ENCODE measurements around the gene CASK.

Gene CASK

DNA sequence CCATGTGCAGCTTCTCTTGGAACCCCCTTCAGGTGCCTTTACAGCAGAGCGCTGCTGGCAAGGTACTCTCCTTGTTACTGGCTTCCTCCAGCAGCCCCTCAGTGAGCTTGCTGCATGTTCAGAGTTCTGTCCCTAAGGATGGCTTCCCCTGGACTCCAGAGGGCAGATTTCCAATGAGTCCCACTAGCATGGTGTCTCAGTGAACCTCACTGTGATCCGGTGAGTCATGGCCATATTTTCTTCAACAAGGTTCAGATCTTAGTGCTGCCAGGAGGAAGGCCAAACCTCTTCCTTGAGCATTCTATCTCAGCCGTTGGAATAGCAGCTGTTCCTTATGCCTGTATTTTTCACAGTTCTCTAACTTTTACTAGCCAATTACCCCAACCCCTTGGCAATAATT lies 98.8 kb downstream of the CASK start:
- DNase-seq: no peak

DNA sequence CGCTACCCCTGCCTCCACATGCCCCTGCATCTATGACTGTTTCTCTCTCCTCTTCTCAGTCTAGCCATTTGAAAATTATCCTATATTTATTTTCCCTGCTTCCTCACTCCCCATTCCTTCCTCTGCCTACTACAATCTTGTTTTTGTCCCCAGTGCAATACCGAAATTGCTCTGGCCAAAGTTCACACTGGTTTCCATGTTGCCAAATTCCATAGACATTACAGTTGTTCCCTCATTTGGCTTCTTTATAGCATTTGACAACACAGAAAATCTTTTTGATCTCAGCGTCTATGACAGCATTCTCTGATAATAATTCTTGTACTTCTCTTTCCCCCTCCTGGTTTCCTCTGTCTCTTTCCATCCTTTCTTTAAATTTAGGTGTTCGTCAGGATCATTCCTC lies 100.0 kb downstream of the CASK start:
- no peak for DNase-seq

DNA sequence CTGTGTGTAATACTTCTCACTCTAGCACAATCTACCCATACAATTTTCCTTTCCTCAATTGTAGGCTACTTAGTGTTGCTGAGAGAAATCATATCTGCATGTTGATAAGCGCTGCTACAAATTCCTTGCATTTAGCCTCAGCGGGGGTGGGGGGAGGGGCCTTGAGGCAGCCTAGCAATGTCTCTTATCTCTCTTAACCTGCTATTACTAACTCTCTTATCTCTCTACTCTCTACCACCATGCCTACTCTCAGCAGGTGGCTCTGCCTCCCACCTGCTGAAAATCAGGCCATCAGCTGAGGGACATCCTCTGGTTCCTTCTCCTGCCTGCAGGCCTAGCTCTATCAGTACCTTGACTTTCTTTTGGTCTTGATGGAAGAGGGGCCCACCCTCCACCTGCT lies 100.5 kb downstream of the CASK start:
- no peak for DNase-seq

GRCh38 chrX:41808047-41808446 lies 115.3 kb downstream of the CASK start:
- DNase-seq: no peak

- DNase-seq: no peak
These were observed 120.4 kb downstream of the CASK start for GRCh38 chrX:41802958-41803357.

GRCh38 chrX:41799661-41800060 lies 123.7 kb downstream of the CASK start:
- DNase-seq: no peak

DNA sequence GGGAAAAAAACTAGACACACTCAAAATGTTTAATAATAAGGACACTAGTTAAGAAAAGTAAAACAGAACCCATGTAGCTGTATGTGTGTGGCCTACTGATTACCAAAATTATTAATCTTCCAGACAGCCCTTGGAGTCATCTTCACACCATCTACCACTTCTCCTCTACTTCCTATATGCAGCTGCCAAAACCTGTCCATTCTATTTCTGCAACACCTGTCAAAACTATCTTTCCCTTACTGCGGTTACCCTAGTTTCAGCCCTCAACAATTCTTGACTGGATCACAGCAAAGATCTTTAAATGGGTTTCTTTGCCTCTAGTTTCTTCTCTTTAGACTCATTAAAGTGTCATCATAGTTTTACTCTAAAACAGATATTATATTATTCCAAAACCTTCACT lies 126.8 kb downstream of the CASK start:
- no peak for DNase-seq

DNA sequence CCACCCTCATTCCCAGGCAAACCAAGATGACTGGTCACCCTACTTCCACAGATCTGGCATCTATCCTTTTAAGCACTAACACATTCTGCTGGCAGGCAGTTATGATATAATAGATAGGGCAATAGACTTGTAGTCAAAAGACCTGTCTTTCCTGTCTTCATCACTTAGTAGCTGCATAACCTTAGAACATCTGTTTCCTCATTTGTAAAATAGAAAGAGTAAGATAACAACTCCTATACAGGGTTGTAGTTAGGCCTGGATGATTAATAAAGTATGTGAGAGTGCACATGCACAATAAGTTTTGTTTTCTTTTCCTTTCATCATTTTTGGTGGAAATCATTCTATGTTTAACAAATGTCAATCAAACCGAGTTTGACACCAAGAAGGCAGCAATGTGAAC lies 127.3 kb downstream of the CASK start:
- no peak for DNase-seq

DNA sequence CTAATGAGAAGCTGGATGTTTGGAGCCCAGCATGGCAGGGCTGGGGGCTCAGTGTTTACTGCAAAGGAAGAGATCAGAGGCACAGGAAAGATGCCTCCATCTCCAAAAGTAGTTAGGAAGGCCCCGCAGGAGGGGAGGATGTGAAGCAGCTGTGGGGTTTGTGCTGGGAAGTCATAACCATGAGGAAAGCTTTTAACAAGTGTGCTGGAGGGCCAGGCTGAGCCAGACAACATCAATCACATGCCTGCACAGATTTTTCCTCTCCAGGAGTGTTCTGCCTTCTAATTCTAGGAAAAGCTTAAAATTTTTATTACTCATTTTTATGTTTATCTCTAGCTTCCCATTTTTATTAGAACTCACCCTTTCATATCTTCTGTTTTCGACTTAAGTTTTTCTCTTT lies 134.0 kb downstream of the CASK start:
- DNase-seq: no peak

DNA sequence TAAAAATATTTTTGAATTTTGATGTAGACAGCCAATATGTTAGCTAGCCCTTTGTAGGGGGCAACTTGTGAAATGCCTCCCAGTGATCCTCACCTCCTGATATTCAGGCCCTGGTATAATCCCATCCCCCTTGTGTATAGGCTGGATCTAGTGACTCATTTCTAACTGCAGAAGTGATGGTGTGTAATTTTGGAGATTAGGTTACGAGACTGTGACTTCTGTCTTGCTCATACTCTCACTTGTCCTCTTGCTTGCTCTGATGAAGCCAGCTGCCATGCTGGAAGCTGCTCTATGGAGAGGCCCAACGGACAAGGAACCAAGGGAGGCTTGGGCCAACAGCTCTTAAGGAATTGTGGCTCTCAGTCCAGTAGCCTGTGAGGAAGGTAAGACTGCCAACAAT lies 137.7 kb downstream of the CASK start:
- DNase-seq: no peak

DNA sequence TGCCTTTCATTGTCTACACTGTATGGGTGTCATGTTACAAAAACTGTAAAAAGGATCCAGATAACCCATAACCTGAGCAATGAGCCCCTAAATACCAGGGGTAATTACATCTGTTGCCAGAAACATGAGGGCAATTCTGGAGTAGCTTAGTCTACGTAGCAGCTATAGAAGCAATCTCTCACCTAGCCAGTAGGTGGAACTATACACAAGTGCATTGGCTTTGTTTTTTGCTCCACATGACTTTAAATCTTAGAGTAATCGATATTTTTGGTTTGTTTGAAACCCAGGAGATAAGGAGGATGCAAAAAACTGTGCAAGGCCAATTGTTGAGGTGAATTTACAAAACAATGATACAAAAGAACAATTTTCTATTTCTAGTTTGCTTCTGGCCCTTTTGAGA lies 141.9 kb downstream of the CASK start:
- DNase-seq: peak; percentile 8

- DNase-seq: no peak
These were observed 143.4 kb downstream of the CASK start for GRCh38 chrX:41779941-41780340.

DNA sequence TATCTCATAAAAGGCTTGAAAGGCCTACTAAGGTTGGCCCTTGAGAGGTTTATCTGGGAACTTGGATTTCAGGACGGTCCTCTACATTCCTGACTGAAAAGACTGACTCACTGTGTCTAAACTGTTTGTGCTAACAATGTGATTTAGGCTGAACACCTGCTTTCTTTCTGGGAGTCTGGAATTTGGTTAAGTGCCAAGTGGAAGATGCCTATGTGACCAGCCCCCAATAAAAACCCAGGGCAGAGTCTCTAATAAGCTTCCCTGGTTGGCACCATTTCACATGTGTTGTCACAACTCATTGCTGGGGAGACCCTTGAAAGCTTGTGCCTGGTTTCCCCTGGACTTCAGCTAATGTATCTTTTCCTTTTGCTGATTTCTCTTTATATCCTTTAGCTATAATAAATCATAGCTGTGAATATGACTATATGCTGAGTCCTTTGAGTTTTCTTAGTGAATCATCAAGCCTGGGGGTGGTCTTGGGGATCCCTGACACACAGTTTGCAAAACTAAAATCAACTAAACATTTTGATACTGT lies 144.3 kb downstream of the CASK start:
- no peak for DNase-seq

- DNase-seq: no peak
These were observed 161.7 kb downstream of the CASK start for GRCh38 chrX:41761702-41762101.

DNA sequence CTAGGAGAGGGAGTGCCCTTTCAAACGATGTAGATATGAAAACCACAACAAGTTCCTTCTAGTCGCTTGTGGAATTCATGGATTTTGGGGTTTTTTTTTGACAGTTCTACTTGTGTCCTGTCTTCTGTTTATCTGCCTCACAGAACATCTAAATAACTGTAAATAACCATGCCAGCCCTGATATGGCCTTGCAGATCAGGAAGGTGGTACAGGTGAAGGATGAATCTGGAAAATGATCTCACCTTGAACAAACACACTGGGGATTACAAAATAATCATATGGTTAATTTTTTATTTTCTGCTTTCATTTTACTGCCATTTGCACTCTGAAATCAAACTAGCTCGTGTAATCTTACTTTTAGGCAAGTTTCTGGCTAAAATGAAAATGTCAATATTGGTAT lies 162.2 kb downstream of the CASK start:
- no peak for DNase-seq

DNA sequence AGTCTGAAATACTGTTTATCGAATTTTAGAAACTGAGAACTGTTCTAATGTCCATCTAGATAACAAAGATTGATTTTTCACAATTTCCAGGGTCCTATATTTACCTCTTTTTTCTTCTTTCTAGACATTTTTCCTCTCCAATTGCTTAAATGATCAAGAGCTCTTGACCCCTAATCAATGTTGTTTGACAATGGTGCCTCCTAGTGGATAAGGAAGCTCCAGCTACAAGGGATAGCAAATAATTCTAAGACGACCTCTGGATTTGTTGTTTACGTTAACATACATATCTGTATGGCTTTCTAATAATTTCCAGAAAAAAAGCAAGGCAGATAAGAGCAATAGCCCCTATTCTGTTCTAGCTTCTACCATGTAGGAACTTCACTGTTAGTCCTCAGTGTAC lies 163.5 kb downstream of the CASK start:
- no peak for DNase-seq

DNA sequence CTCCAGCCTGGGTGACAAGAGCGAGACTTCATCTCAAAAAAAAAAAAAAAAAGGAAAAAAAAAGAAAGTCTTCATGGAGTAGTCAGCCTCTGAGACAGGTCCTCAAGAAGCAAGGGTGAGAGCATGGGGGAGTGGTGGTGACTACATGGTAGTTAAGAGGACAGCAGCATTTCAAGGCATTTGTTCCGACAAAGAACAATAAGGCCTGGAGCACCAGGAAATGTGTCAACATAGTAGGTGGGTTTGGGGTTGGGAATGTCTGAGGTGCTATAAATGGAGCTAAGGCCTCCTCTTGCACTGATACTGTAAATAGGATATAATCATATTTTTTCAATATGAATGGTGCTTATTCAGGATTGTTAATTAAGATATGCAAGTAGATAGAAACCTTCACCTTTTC lies 165.0 kb downstream of the CASK start:
- no peak for DNase-seq

DNA sequence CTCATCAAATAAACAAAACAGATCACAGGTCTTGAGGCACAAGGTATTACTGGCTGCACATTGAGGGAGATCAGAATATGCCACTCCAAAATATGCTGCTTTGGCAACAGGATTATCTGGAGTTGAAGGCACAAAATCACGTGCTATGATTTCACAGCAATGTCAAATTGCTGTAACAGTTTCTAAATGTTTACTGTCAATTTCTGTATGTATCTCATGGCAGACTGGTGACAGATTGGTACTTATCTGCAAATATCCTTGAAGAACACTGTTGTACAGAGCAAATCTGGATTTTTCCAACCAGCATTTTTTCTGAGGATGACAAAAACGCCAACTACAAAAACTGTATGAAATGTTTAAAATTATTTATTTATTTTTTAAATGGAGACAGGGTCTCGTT lies 172.6 kb downstream of the CASK start:
- no peak for DNase-seq

DNA sequence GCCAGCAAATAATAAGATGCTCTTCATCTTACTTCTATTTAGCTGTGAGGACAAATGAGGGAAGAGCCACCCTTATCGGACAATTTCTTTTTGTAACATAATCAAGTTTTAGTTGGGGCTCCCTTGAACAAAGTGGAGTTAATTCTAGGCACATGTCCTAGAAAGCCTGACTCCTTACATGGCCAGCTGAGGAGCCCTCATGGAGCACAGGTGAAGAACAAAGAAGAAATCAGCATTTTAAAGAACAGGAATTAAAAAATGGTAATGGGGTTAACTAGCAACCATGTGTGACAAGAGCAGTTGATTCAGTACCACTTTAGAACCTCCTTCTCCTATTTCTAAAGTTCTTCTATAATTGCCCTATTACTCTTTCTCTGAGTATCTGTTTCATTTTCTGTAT lies 183.5 kb downstream of the CASK start:
- no peak for DNase-seq

DNA sequence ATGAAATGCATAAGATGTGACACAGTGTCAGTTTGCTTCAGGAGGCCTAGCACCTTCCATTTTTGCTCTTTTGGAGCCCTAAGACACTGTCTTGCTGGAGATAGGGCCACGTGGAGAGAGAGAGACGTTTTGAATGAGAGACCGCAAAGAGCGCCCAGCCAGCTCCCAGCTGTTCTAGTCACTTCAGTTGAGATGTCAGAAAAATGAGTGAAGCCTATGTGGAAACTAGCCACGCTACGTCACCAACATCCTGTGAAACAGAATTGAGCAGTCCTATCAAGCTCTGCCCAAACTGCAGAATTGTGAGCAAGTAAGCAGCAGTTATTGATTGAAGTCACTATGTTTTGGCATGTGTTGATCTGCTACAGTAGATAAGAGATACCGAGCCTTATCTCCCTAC lies 186.3 kb downstream of the CASK start:
- DNase-seq: no peak

GRCh38 chrX:41734530-41734929 lies 188.8 kb downstream of the CASK start:
- DNase-seq: no peak

GRCh38 chrX:41733939-41734338 lies 189.4 kb downstream of the CASK start:
- DNase-seq: no peak

GRCh38 chrX:41732260-41732659 lies 191.1 kb downstream of the CASK start:
- no peak for DNase-seq

GRCh38 chrX:41730081-41730480 lies 193.3 kb downstream of the CASK start:
- DNase-seq: no peak

GRCh38 chrX:41728125-41728524 lies 195.2 kb downstream of the CASK start:
- DNase-seq: no peak

GRCh38 chrX:41723826-41724225 lies 199.5 kb downstream of the CASK start, which contains the start of gene GPR82:
GPR82 (plus strand) TSS chrX:41724181; CDS start chrX:41727027, 2,846 bp downstream.
- no peak for DNase-seq

All from KG1 (cell line).